HEK293 (cell line): Measurements from ENCODE around the gene CDK16.

ENCODE experiments used
- CTCF ChIA-PET: fragments of 350-600 bp; formaldehyde crosslinking; extraction: SDS; loops from one replicate; lab custom pipeline; 2021; ENCODE audit warnings: antibody characterized with exemption; lab: Yijun Ruan, JAX
- POLR2A ChIA-PET: fragments of 300-600 bp; formaldehyde crosslinking; extraction: SDS; loops from one replicate; lab custom pipeline; 2020; ENCODE audit warnings: antibody characterized with exemption, inconsistent platforms; lab: Yijun Ruan, JAX
- H3K27ac ChIP-seq: fragments of 200-500 bp; sonication (Bioruptor generic); 2 replicates; pipeline ENCODE4 v1.5.1; 2014; ENCODE audit warnings: low read depth, low read length, control low read depth, inconsistent platforms; ENCODE audit errors: extremely low read depth
- H3K36me3 ChIP-seq, 2 experiments: fragments of 200-500 bp in 1 of 2; sonication (Bioruptor generic) in 1 of 2; 1 replicate in 1 of 2; 2 replicates in 1 of 2; pipeline ENCODE4 v1.5.1; 2014 to 2017; ENCODE audit warnings: inconsistent platforms in 2 of 2, low read length in 2 of 2; ENCODE audit not compliant: control insufficient read depth in 2 of 2, insufficient read depth in 1 of 2
- H3K4me1 ChIP-seq: fragments of 200-500 bp; sonication (Bioruptor generic); 2 replicates; pipeline ENCODE4 v1.5.1; 2014; ENCODE audit warnings: mild to moderate bottlenecking, low read length, inconsistent platforms; ENCODE audit not compliant: control insufficient read depth, insufficient read depth
- H3K4me3 ChIP-seq: 2 replicates; pipeline ENCODE4 v1.5.1; 2011; ENCODE audit warnings: low read depth, mild to moderate bottlenecking, control low read depth, low read length, moderate library complexity
- H3K9me3 ChIP-seq: fragments of 200-500 bp; sonication (Bioruptor generic); 2 replicates; pipeline ENCODE4 v1.5.1; 2014; ENCODE audit warnings: low read depth, low read length, inconsistent platforms; ENCODE audit not compliant: control insufficient read depth, insufficient read depth
- EGR2 ChIP-seq: fragments of 450-650 bp; formaldehyde crosslinking; IDR thresholded peaks from 2 replicates; pipeline ENCODE4 v1.5.1; 2016; ENCODE audit warnings: low read depth, missing biosample characterization, missing genetic modification characterization
- GLIS2 ChIP-seq: fragments of 450-650 bp; formaldehyde crosslinking; IDR thresholded peaks from 2 replicates; pipeline ENCODE4 v1.5.1; 2016; ENCODE audit warnings: missing biosample characterization, missing genetic modification characterization
- KLF10 ChIP-seq: fragments of 450-650 bp; IDR thresholded peaks from 2 replicates; pipeline ENCODE4 v1.5.1; 2018; ENCODE audit warnings: missing biosample characterization, mild to moderate bottlenecking, missing genetic modification characterization
- MEIS1 ChIP-seq: sonication (generic); formaldehyde crosslinking; IDR thresholded peaks from 2 replicates; pipeline ENCODE4 v1.8.1; 2022; ENCODE audit warnings: missing genetic modification reagents, mild to moderate bottlenecking, borderline replicate concordance
- MZF1 ChIP-seq: fragments of 450-650 bp; formaldehyde crosslinking; IDR thresholded peaks from 2 replicates; pipeline ENCODE4 v1.5.1; 2017; ENCODE audit warnings: missing biosample characterization, missing genetic modification characterization, borderline replicate concordance
- PATZ1 ChIP-seq: fragments of 450-650 bp; formaldehyde crosslinking; IDR thresholded peaks from 2 replicates; pipeline ENCODE4 v1.5.1; 2016; ENCODE audit warnings: missing biosample characterization, missing genetic modification characterization
- SETDB1 ChIP-seq: IDR thresholded peaks from one replicate; pipeline ENCODE4 v1.6.1; 2017; ENCODE audit warnings: mild to moderate bottlenecking, low read length, moderate library complexity, mixed read lengths; ENCODE audit not compliant: insufficient read length
- TCF7L2 ChIP-seq: IDR thresholded peaks from 2 replicates; pipeline ENCODE4 v1.6.1; 2011; ENCODE audit warnings: low read depth, mild to moderate bottlenecking, inconsistent platforms, low read length, moderate library complexity, borderline replicate concordance
- WT1 ChIP-seq: fragments of 450-650 bp; formaldehyde crosslinking; IDR thresholded peaks from 2 replicates; pipeline ENCODE4 v1.5.1; 2016; ENCODE audit warnings: missing biosample characterization, missing genetic modification characterization
- ZBTB48 ChIP-seq: fragments of 450-650 bp; formaldehyde crosslinking; IDR thresholded peaks from 2 replicates; pipeline ENCODE4 v1.5.1; 2016; ENCODE audit warnings: missing biosample characterization, missing genetic modification characterization
- ZBTB7A ChIP-seq: fragments of 450-650 bp; formaldehyde crosslinking; IDR thresholded peaks from 2 replicates; pipeline ENCODE4 v1.5.1; 2016; ENCODE audit warnings: low read depth, missing biosample characterization, missing genetic modification characterization
- ZFHX2 ChIP-seq: fragments of 450-650 bp; formaldehyde crosslinking; conservative IDR thresholded peaks from 2 replicates; pipeline ENCODE4 v1.5.1; 2016; ENCODE audit warnings: missing biosample characterization, missing genetic modification characterization
- ZNF138 ChIP-seq: fragments of 450-650 bp; formaldehyde crosslinking; IDR thresholded peaks from 2 replicates; pipeline ENCODE4 v1.5.1; 2016; ENCODE audit warnings: missing biosample characterization, missing genetic modification characterization, borderline replicate concordance
- ZNF157 ChIP-seq: fragments of 450-650 bp; formaldehyde crosslinking; IDR thresholded peaks from 2 replicates; pipeline ENCODE4 v1.5.1; 2016; ENCODE audit warnings: missing biosample characterization, missing genetic modification characterization
- ZNF292 ChIP-seq: fragments of 450-650 bp; formaldehyde crosslinking; IDR thresholded peaks from 2 replicates; pipeline ENCODE4 v1.5.1; 2016; ENCODE audit warnings: low read depth, missing biosample characterization, missing genetic modification characterization, borderline replicate concordance
- ZNF350 ChIP-seq: fragments of 450-650 bp; formaldehyde crosslinking; IDR thresholded peaks from 2 replicates; pipeline ENCODE4 v1.5.0; 2017; ENCODE audit warnings: missing biosample characterization, mild to moderate bottlenecking, missing genetic modification characterization
- ZNF416 ChIP-seq: fragments of 450-650 bp; formaldehyde crosslinking; IDR thresholded peaks from 2 replicates; pipeline ENCODE4 v1.5.1; 2016; ENCODE audit warnings: missing biosample characterization, missing genetic modification characterization
- ZNF529 ChIP-seq: fragments of 450-650 bp; formaldehyde crosslinking; IDR thresholded peaks from 2 replicates; pipeline ENCODE4 v1.5.1; 2017; ENCODE audit warnings: missing genetic modification characterization, missing biosample characterization; ENCODE audit not compliant: insufficient replicate concordance
- ZNF558 ChIP-seq: fragments of 450-650 bp; formaldehyde crosslinking; IDR thresholded peaks from 2 replicates; pipeline ENCODE4 v1.5.1; 2016; ENCODE audit warnings: missing biosample characterization, missing genetic modification characterization
- ZNF677 ChIP-seq: fragments of 450-650 bp; IDR thresholded peaks from 2 replicates; pipeline ENCODE4 v1.5.0; 2018; ENCODE audit warnings: missing biosample characterization, mild to moderate bottlenecking, missing genetic modification characterization, moderate library complexity
- ZNF701 ChIP-seq: fragments of 450-650 bp; formaldehyde crosslinking; IDR thresholded peaks from 2 replicates; pipeline ENCODE4 v1.5.1; 2016; ENCODE audit warnings: missing biosample characterization, missing genetic modification characterization
- ZNF837 ChIP-seq: fragments of 450-650 bp; formaldehyde crosslinking; IDR thresholded peaks from 2 replicates; pipeline ENCODE4 v1.5.1; 2016; ENCODE audit warnings: missing biosample characterization, missing genetic modification characterization
- ZSCAN16 ChIP-seq: fragments of 450-650 bp; formaldehyde crosslinking; IDR thresholded peaks from 2 replicates; pipeline ENCODE4 v1.5.1; 2016; ENCODE audit warnings: missing biosample characterization, missing genetic modification characterization
- ZSCAN18 ChIP-seq: fragments of 450-650 bp; formaldehyde crosslinking; IDR thresholded peaks from 2 replicates; pipeline ENCODE4 v1.5.1; 2016; ENCODE audit warnings: missing biosample characterization, missing genetic modification characterization

The CDK16 gene

GRCh38 chrX:47202316-47202715 lies 16.2 kb upstream of the CDK16 start (continued):
- TF ChIP-seq ZBTB48 (no peak), ZNF416 (tag by site-specific recombination) (no peak), ZNF837 (tag by site-specific recombination) (no peak), MZF1 (tag by site-specific recombination) (no peak), ZNF558 (tag by site-specific recombination) (no peak)

- POLR2A ChIA-PET = interaction anchor here (1.4 kb wide), 1 partner anchor 15 kb away, joined by 6 read pairs; the partner anchor contains the start of gene CDK16
- Histone ChIP-seq H3K4me3 (no peak overlapping the region), H3K27ac (no peak overlapping the region)
- no peak for TF ChIP-seq ZFHX2 (tag by site-specific recombination)
- no peak for TF ChIP-seq WT1 (tag by site-specific recombination)
- TF ChIP-seq ZNF157 = no peak
- TF ChIP-seq ZNF350 = no peak
- TF ChIP-seq, all 188 proteins: peak for 0
- Histone ChIP-seq H3K36me3 (peaks cover 73 to 100% of the 10 kb centered on the region in 2 experiments), H3K9me3 (no peaks in the 10 kb centered on the region), H3K4me1 (no peaks in the 10 kb centered on the region)
- CTCF ChIA-PET = no interaction called here
Observed at GRCh38 chrX:47202877-47203276, 15.6 kb upstream of the CDK16 start.

GRCh38 chrX:47204970-47205369 lies 13.5 kb upstream of the CDK16 start:
- CTCF ChIA-PET = interaction anchor here (0.6 to 1.1 kb wide), 3 partner anchors 11 to 169 kb away, joined by 4 to 5 read pairs (median 5); no protein-coding TSS in a partner anchor
- Histone ChIP-seq H3K36me3 (peaks cover 86 to 100% of the 10 kb centered on the region in 2 experiments), H3K4me3 (no peak overlapping the region), H3K27ac (no peak overlapping the region), H3K9me3 (no peaks in the 10 kb centered on the region), H3K4me1 (no peaks in the 10 kb centered on the region)
- POLR2A ChIA-PET = interaction anchor here (0.6 to 2.6 kb wide), 2 partner anchors 13 to 326 kb away, joined by 3 to 13 read pairs; no protein-coding TSS in a partner anchor
- TF ChIP-seq EGR2 (tag by site-specific recombination) (0 out of 2 replicates have a peak, but pooled peaks have one; percentile 56), KLF10 (tag by site-specific recombination) (no peak), SETDB1 (no peak), ZNF138 (no peak), ZSCAN18 (tag by site-specific recombination) (no peak), PATZ1 (no peak), GLIS2 (tag by site-specific recombination) (no peak)

- H3K9me3 ChIP-seq = no peaks in the 10 kb centered on the region
- POLR2A ChIA-PET = interaction anchor here (1.1 to 2.6 kb wide), 2 partner anchors 11 to 15 kb away, joined by 3 to 13 read pairs; no protein-coding TSS in a partner anchor
- CTCF ChIA-PET = interaction anchor here (0.6 to 1.8 kb wide), 3 partner anchors 12 to 317 kb away, joined by 4 to 5 read pairs (median 5); no protein-coding TSS in a partner anchor
- no peak overlapping the region for H3K4me3 ChIP-seq
- no peak overlapping the region for H3K27ac ChIP-seq
- no peaks in the 10 kb centered on the region for H3K4me1 ChIP-seq
- peaks cover 87 to 100% of the 10 kb centered on the region in 2 experiments for H3K36me3 ChIP-seq
- TF ChIP-seq ZNF292 (tag by site-specific recombination) (no peak), SETDB1 (no peak), ZSCAN16 (tag by site-specific recombination) (no peak), ZNF701 (no peak), ZNF529 (tag by site-specific recombination) (no peak), ZFHX2 (tag by site-specific recombination) (peak; percentile 40; the same call in 1 of the 2 replicates), ZNF677 (tag by site-specific recombination) (no peak), MEIS1 (no peak), ZBTB7A (tag by site-specific recombination) (no peak), TCF7L2 (no peak), ZNF558 (tag by site-specific recombination) (no peak)
Observed at GRCh38 chrX:47206316-47206715, 12.2 kb upstream of the CDK16 start.
